AG04449 (cell line): Measurements from ENCODE around the gene GPM6B.

Experiments
- CTCF ChIA-PET: fragments of 350-600 bp; formaldehyde crosslinking; extraction: SDS; loops from one replicate; lab custom pipeline; 2021; ENCODE audit warnings: antibody characterized with exemption; lab: Yijun Ruan, JAX
- POLR2A ChIA-PET: fragments of 400-600, 350-600 bp; formaldehyde crosslinking; extraction: SDS; loops from one replicate; lab custom pipeline; 2020; ENCODE audit warnings: antibody characterized with exemption, inconsistent platforms; lab: Yijun Ruan, JAX
- DNase-seq: peaks from one replicate; pipeline ENCODE4 v3.0.0-alpha.2; 2010; ENCODE audit warnings: low read depth, low spot score
- H3K4me3 ChIP-seq: 2 replicates; pipeline ENCODE4 v1.5.1; 2011; ENCODE audit warnings: low read depth, mild to moderate bottlenecking, control low read depth, low read length
- CTCF ChIP-seq: IDR thresholded peaks from one replicate; pipeline ENCODE4 v1.5.1; 2011; ENCODE audit warnings: mild to moderate bottlenecking, moderate library complexity, low read length, control low read depth, inconsistent platforms; ENCODE audit not compliant: insufficient read depth; ENCODE audit errors: missing control alignments

The GPM6B gene

GRCh38 chrX:13760426-13760825 lies 56.5 kb downstream of the GPM6B start:
- TF ChIP-seq CTCF, result no peak
- POLR2A ChIA-PET, result no interaction called here
- CTCF ChIA-PET, result interaction anchor here (0.8 kb wide), 1 partner anchor 12 kb away, joined by 3 read pairs; no protein-coding TSS in a partner anchor

DNA sequence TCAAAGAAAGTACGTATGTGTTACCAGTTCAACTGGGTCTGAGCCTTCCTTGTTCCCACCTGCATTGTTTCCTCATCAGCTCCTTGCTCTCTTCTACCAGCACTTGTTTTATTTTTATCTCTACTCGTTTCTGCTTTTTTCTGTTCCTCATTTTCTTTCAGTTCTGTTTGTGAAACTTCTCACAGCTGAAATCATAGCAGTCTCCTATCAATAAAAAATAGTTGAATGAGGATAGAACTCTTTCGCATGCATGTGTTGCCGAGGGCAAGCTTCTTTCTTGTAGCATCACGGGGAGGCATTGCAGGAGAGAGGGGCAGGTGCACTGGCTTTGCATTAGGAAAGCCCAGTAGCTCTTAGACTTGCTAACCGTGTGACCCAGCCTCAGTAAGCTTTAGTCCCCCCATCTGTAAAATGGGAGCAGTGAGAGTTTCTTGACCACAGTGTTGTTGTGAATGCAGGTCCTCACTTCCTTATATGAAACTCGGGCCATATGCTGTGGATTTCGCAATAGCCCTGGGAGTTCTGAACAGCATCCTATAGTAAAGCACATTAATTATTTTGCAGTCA lies 57.7 kb downstream of the GPM6B start:
- POLR2A ChIA-PET, result no interaction called here
- no peak overlapping the region for H3K4me3 ChIP-seq
- CTCF ChIA-PET, result no interaction called here
- TF ChIP-seq CTCF, result no peak
- no peak for DNase-seq

More at GRCh38 chrX:13760426-13760825, 56.5 kb downstream of the GPM6B start:
- H3K4me3 ChIP-seq, result no peak overlapping the region
- no peak for DNase-seq

GRCh38 chrX:13756381-13756780 lies 60.5 kb downstream of the GPM6B start:
- CTCF ChIA-PET, result interaction anchor here (1.4 kb wide), 1 partner anchor 276 kb away, joined by 3 read pairs; no protein-coding TSS in a partner anchor
- H3K4me3 ChIP-seq, result no peak overlapping the region
- POLR2A ChIA-PET, result no interaction called here
- DNase-seq, result no peak
- no peak for TF ChIP-seq CTCF

DNA sequence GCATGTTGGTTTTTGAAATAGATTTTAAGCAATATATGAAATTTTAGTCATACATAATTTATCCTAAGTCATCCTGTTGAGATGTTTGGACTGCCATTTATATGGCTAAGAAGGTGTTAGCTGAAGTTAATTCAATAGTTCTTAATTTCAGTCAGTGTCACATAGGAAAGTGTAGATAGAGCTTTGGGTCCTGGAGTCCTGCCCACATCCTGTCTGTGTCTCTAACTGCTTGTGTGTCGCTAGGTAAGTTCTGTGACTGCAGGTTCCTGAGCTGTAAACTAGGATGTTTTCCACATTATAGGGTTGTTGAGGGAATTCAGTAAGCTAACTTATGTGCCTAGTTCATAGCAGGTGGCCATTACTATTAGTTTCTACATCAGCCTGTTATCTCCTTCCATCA lies 61.6 kb downstream of the GPM6B start:
- TF ChIP-seq CTCF, result no peak
- no peak overlapping the region for H3K4me3 ChIP-seq
- ChIA-PET CTCF (interaction anchor here (0.7 to 1.6 kb wide), 5 partner anchors 9 to 950 kb away, joined by 3 to 6 read pairs (median 3); partner anchors contain the start of genes OFD1 and TRAPPC2), POLR2A (no interaction called here)
- no peak for DNase-seq

DNA sequence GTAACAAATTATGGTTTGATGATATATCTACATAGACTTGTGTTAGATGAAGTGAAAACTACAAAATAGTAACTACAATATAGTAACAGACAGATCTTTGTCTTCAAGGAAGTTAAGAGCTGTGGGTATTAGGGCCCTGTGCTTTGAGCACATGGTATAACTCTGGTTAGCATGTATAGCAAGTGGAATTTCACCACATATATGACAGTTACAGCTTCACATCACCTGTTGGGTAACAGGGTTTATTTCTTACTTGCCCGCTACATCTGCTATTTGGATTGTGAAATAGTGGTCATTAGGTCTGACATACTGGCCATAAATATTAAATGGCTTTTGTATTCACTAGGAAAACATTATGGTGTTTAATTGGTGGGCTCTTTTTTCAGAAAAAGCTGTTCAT lies 62.1 kb downstream of the GPM6B start:
- CTCF ChIA-PET, result interaction anchor here (0.7 to 1.6 kb wide), 4 partner anchors 8 to 950 kb away, joined by 3 to 6 read pairs (median 4); partner anchors contain the start of genes OFD1 and TRAPPC2

More for the DNA sequence above, 62.1 kb downstream of the GPM6B start:
- no peak overlapping the region for H3K4me3 ChIP-seq
- POLR2A ChIA-PET, result no interaction called here
- DNase-seq, result no peak
- TF ChIP-seq CTCF, result no peak
